ENCODE data around the gene HELZ.
"Not testable (repeated sequence)": the region's sequence is repeated elsewhere in the genome, so short reads cannot be mapped to it uniquely, and the experiment has no call there.

The HELZ gene

DNA sequence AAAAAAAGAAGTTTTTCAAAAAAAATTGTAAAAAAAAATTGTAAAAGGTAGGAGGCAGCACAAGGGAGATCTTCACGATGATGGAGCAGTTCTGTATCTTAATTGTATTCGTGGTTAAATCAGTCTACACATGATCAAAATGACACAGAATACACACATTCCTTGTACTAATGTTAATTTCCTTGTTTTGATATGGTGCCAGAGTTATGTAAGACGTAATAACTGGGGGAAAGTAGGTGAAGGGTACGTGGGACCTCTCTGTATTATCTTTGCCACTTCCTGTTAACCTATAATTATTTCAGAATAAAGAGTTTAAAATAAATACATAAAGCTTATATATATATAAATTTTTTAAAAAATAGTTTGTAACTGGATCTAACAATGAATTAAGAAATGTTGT, 36.8 kb downstream of the HELZ start:
- Histone ChIP-seq H3K27me3 (ENCODE audit: low read depth, low read length) (no peaks in the 10 kb centered on the region), H3K36me3 (ENCODE audit: control insufficient read depth in 1 of 2, insufficient read depth in 2 of 2, low read length in 2 of 2) (no peaks in the 10 kb centered on the region), H3K4me1 (ENCODE audit: control insufficient read depth in 1 of 2, insufficient read depth in 2 of 2, low read length in 2 of 2) (peaks cover 0 to 4% of the 10 kb centered on the region in 2 donors), H3K4me3 (ENCODE audit: low read depth in 1 of 2, low read length in 2 of 2) (no peak overlapping the region), H3K27ac (ENCODE audit: low read length) (no peak overlapping the region), H3K9me3 (ENCODE audit: control insufficient read depth in 1 of 2, low read length in 2 of 2) (no peaks in the 10 kb centered on the region)

DNA sequence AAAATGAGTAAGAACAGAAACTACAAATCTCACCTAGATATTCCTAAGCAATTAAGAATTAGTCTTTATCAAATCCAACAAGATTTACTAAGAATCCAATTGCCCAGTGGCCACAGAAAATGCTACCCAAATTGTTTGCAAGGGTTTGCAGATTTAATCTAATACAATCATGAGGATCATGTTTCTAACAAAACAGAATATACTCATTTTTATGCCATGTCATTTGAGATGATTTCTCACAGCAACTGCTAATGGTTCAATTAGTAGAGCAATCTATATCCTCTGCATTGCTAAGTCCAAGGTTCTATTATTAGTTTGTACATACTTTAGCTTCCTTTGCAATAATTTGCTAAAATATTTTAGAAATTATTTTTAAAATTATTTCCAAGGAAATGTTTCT, 41.2 kb downstream of the HELZ start:
- H3K27ac ChIP-seq (ENCODE audit: low read length): no peak overlapping the region
- no peaks in the 10 kb centered on the region for H3K4me1 ChIP-seq (ENCODE audit: control insufficient read depth in 1 of 2, insufficient read depth in 2 of 2, low read length in 2 of 2)
- H3K27me3 ChIP-seq (ENCODE audit: low read depth, low read length): no peaks in the 10 kb centered on the region
- H3K4me3 ChIP-seq (ENCODE audit: low read depth in 1 of 2, low read length in 2 of 2): no peak overlapping the region
- H3K36me3 ChIP-seq (ENCODE audit: control insufficient read depth in 1 of 2, insufficient read depth in 2 of 2, low read length in 2 of 2): peaks cover 20 to 25% of the 10 kb centered on the region in 2 donors
- no peaks in the 10 kb centered on the region for H3K9me3 ChIP-seq (ENCODE audit: control insufficient read depth in 1 of 2, low read length in 2 of 2)

DNA sequence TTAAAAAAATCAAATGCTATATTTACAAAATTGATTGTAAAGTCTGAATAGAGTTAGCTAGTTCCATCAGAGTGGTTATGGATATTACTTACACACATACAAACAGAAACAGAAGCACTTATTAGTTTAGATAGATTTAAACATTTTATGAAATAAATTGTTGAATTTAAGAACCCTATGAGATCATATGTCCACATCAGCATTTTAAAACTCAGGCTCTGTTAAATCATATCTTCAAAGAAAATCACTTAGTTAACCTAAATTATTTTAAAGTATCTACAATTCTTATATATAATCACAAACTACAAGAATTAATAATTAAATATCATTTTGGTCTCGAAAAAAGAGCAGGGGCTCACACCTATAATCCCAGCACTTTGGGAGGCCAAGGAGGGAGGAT, 42.5 kb downstream of the HELZ start:
- H3K9me3 ChIP-seq (ENCODE audit: control insufficient read depth in 1 of 2, low read length in 2 of 2): no peaks in the 10 kb centered on the region
- H3K27me3 ChIP-seq (ENCODE audit: low read depth, low read length): no peaks in the 10 kb centered on the region
- peaks cover 20 to 27% of the 10 kb centered on the region in 2 donors for H3K36me3 ChIP-seq (ENCODE audit: control insufficient read depth in 1 of 2, insufficient read depth in 2 of 2, low read length in 2 of 2)

DNA sequence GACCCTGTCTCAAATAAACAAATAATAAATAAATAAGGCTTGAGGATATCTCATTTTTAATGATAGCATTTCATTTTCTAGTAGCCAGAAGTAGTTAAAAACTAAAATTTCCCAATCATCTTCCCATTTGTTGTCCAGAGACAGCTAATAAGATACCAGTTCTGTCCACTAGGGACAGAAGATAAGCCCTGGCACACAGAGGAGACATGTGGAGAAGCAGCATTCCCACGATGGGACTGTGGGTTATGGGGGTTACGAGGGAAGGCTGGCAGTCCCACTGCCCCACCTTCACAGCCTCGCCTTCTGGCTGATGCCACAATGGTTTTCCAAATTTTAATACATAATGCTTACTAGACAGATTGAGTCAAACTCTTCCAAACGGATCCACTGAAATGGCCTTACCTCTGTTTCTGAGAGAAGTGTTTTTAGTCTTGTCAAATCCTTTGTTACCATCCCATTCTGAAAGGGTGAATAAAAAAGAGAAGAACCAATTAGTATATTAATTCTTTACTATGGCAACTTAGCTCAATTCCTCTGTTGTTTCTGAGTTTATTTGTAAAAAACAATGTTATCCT, 44.2 kb downstream of the HELZ start:
- Histone ChIP-seq H3K4me3 (ENCODE audit: low read depth in 1 of 2, low read length in 2 of 2) (no peak overlapping the region), H3K27me3 (ENCODE audit: low read depth, low read length) (no peaks in the 10 kb centered on the region), H3K4me1 (ENCODE audit: control insufficient read depth in 1 of 2, insufficient read depth in 2 of 2, low read length in 2 of 2) (no peaks in the 10 kb centered on the region), H3K9me3 (ENCODE audit: control insufficient read depth in 1 of 2, low read length in 2 of 2) (no peaks in the 10 kb centered on the region), H3K36me3 (ENCODE audit: control insufficient read depth in 1 of 2, insufficient read depth in 2 of 2, low read length in 2 of 2) (peaks cover 23 to 30% of the 10 kb centered on the region in 2 donors), H3K27ac (ENCODE audit: low read length) (no peak overlapping the region)

More for the DNA sequence above, 42.5 kb downstream of the HELZ start:
- no peak overlapping the region for H3K4me3 ChIP-seq (ENCODE audit: low read depth in 1 of 2, low read length in 2 of 2)
- H3K27ac ChIP-seq (ENCODE audit: low read length): no peak overlapping the region
- no peaks in the 10 kb centered on the region for H3K4me1 ChIP-seq (ENCODE audit: control insufficient read depth in 1 of 2, insufficient read depth in 2 of 2, low read length in 2 of 2)

DNA sequence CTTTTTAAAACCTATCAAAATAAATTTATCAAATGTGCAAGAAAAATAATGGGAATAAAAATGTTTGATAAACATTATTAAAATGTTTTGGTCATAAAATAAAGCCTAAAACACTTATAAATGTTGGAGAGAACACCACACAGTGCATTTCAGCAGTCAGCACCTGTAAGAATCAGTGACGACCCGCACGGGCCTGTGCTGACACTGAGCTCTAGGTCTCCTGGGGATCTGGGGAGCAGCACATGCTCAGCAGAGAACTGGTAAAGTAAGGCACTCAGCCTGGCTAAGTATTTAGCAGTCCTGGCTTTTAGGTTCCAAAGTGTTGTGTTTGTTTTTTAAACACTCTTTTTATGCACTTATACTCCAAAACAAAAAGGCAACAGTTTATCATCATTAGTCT, 46.9 kb downstream of the HELZ start:
- Histone ChIP-seq H3K36me3 (ENCODE audit: control insufficient read depth in 1 of 2, insufficient read depth in 2 of 2, low read length in 2 of 2) (peaks cover 23 to 30% of the 10 kb centered on the region in 2 donors), H3K4me3 (ENCODE audit: low read depth in 1 of 2, low read length in 2 of 2) (no peak overlapping the region), H3K27ac (ENCODE audit: low read length) (no peak overlapping the region), H3K27me3 (ENCODE audit: low read depth, low read length) (no peaks in the 10 kb centered on the region), H3K4me1 (ENCODE audit: control insufficient read depth in 1 of 2, insufficient read depth in 2 of 2, low read length in 2 of 2) (no peaks in the 10 kb centered on the region), H3K9me3 (ENCODE audit: control insufficient read depth in 1 of 2, low read length in 2 of 2) (no peaks in the 10 kb centered on the region)

DNA sequence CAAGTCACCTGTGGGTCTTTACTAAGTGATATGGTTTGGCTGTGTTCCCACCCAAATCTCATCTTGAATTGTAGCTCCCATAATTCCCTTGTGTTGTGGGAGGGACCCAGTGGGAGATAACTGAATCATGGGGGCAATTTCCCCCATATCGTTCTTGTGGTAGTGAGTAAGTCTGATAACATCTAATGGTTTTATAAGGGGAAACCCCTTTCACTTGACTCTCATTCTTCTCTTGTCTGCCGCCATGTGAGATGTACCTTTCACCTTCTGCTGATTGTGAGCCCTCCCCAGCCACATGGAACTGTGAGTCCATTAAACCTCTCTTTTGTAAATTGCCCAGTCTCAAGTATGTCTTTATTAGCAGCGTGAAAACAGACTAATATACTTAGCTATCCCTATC, 48.0 kb downstream of the HELZ start:
- H3K4me3 ChIP-seq (ENCODE audit: low read depth in 1 of 2, low read length in 2 of 2); H3K4me1 ChIP-seq (ENCODE audit: control insufficient read depth in 1 of 2, insufficient read depth in 2 of 2, low read length in 2 of 2); H3K27ac ChIP-seq (ENCODE audit: low read length); H3K9me3 ChIP-seq (ENCODE audit: control insufficient read depth in 1 of 2, low read length in 2 of 2); H3K27me3 ChIP-seq (ENCODE audit: low read depth, low read length): not testable (repeated sequence)
- H3K36me3 ChIP-seq (ENCODE audit: control insufficient read depth in 1 of 2, insufficient read depth in 2 of 2, low read length in 2 of 2): peaks cover 23 to 26% of the 10 kb centered on the region in 2 donors

DNA sequence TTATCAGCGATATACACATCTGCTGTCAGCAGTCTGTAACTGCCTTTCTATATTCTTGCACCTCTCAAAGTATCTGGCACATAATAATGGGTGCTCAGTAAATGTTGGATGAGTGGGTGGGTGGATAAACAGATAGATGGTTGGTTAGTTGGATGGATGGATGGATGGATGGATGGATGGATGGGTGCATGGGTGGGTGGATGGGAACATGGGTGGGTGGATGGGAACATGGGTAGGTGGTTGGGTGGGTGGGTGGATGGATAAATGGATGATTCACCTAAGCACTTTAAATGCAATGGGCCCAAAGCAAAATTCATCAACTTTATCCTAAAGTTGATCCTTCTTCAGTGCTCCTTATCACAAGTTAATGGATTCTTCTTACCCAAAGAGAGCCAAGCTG, 48.6 kb downstream of the HELZ start:
- Histone ChIP-seq H3K36me3 (ENCODE audit: control insufficient read depth in 1 of 2, insufficient read depth in 2 of 2, low read length in 2 of 2) (peaks cover 23 to 25% of the 10 kb centered on the region in 2 donors), H3K4me1 (ENCODE audit: control insufficient read depth in 1 of 2, insufficient read depth in 2 of 2, low read length in 2 of 2) (no peaks in the 10 kb centered on the region), H3K27ac (ENCODE audit: low read length) (no peak overlapping the region), H3K9me3 (ENCODE audit: control insufficient read depth in 1 of 2, low read length in 2 of 2) (no peaks in the 10 kb centered on the region), H3K4me3 (ENCODE audit: low read depth in 1 of 2, low read length in 2 of 2) (no peak overlapping the region), H3K27me3 (ENCODE audit: low read depth, low read length) (no peaks in the 10 kb centered on the region)

DNA sequence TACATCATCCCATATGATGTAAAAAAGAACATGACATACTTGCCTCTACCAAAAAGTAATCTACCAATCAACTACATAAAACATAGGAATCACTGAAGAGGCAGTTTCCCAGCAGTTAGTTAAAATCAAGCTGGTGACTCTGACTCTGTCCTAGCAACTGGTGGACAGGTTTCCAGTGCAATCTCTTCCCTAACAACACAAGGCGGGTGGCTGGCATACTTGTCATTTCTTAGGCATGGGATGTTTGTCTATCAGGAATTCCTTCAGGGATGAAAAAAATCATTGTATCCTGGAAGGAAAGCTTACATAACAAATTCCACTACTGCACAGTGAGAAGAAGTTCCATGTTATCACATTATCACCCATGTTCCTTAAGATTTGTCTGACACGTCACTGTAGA, 50.9 kb downstream of the HELZ start:
- Histone ChIP-seq H3K4me3 (ENCODE audit: low read depth in 1 of 2, low read length in 2 of 2) (no peak overlapping the region), H3K4me1 (ENCODE audit: control insufficient read depth in 1 of 2, insufficient read depth in 2 of 2, low read length in 2 of 2) (no peaks in the 10 kb centered on the region), H3K27ac (ENCODE audit: low read length) (no peak overlapping the region), H3K36me3 (ENCODE audit: control insufficient read depth in 1 of 2, insufficient read depth in 2 of 2, low read length in 2 of 2) (peaks cover 5 to 10% of the 10 kb centered on the region in 2 donors), H3K9me3 (ENCODE audit: control insufficient read depth in 1 of 2, low read length in 2 of 2) (no peaks in the 10 kb centered on the region), H3K27me3 (ENCODE audit: low read depth, low read length) (no peaks in the 10 kb centered on the region)

DNA sequence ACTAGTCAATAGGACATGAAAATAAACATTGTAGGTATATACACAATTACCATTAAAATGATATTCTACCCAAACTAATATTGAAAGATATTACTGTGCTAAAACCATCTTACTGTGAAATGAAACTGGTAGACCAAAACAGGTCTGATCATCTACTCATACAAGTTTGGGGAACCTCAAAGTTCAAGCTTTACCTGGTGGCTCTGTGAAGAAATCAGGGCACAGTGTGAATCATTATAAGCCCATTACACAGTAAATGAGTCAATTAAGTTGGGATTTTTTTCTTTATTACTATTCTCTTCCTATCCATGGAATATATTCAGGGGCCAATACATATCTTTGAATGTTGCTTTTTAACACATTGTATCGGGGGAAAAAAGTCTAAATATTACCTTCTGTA, 57.1 kb downstream of the HELZ start:
- Histone ChIP-seq H3K27ac (ENCODE audit: low read length) (no peak overlapping the region), H3K4me3 (ENCODE audit: low read depth in 1 of 2, low read length in 2 of 2) (no peak overlapping the region), H3K4me1 (ENCODE audit: control insufficient read depth in 1 of 2, insufficient read depth in 2 of 2, low read length in 2 of 2) (no peaks in the 10 kb centered on the region), H3K9me3 (ENCODE audit: control insufficient read depth in 1 of 2, low read length in 2 of 2) (no peaks in the 10 kb centered on the region), H3K27me3 (ENCODE audit: low read depth, low read length) (no peaks in the 10 kb centered on the region), H3K36me3 (ENCODE audit: control insufficient read depth in 1 of 2, insufficient read depth in 2 of 2, low read length in 2 of 2) (peaks cover 7 to 18% of the 10 kb centered on the region in 2 donors)

DNA sequence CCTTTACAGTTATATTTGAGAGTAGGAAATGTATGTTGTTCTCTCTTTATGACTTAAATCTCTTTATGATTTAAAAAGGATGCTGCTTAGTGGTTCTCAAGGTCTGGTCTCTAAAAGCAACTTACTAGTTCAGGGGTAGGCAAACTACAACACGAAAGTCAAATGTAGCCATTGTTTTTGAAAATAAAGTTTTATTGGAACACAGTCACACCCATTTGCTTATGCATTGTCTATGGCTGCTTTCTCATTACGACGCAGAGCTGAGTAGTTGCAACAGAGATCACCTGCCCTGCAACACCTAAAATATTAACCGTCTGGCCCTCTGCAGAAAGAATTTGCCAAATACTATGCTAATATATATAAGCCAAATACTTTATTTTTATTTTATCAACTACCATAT, 58.2 kb downstream of the HELZ start:
- Histone ChIP-seq H3K4me3 (ENCODE audit: low read depth in 1 of 2, low read length in 2 of 2) (no peak overlapping the region), H3K27me3 (ENCODE audit: low read depth, low read length) (no peaks in the 10 kb centered on the region), H3K36me3 (ENCODE audit: control insufficient read depth in 1 of 2, insufficient read depth in 2 of 2, low read length in 2 of 2) (peaks cover 7 to 18% of the 10 kb centered on the region in 2 donors), H3K27ac (ENCODE audit: low read length) (no peak overlapping the region), H3K9me3 (ENCODE audit: control insufficient read depth in 1 of 2, low read length in 2 of 2) (no peaks in the 10 kb centered on the region), H3K4me1 (ENCODE audit: control insufficient read depth in 1 of 2, insufficient read depth in 2 of 2, low read length in 2 of 2) (no peaks in the 10 kb centered on the region)

DNA sequence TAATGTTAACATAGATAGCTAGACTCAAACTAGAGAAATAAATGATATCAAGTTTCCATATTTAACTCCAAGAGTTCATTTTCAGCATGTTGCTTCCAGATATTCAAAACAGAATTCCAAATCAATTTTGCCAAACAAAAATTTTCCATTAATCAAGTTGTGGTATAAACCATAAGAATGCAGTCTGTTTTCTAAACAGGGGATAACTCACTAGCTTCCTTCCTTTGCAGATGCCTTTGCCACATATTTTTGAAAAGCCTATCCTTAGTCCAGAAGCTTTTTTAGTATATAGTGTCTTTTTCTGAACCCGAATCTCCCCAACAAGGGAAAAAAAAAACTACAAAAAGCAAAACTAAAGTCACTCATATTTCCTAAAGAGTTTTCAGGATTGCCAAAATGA, 61.5 kb downstream of the HELZ start:
- Histone ChIP-seq H3K36me3 (ENCODE audit: control insufficient read depth in 1 of 2, insufficient read depth in 2 of 2, low read length in 2 of 2) (peaks cover 9 to 10% of the 10 kb centered on the region in 2 donors), H3K27ac (ENCODE audit: low read length) (no peak overlapping the region), H3K4me1 (ENCODE audit: control insufficient read depth in 1 of 2, insufficient read depth in 2 of 2, low read length in 2 of 2) (no peaks in the 10 kb centered on the region), H3K27me3 (ENCODE audit: low read depth, low read length) (no peaks in the 10 kb centered on the region), H3K9me3 (ENCODE audit: control insufficient read depth in 1 of 2, low read length in 2 of 2) (no peaks in the 10 kb centered on the region), H3K4me3 (ENCODE audit: low read depth in 1 of 2, low read length in 2 of 2) (no peak overlapping the region)

DNA sequence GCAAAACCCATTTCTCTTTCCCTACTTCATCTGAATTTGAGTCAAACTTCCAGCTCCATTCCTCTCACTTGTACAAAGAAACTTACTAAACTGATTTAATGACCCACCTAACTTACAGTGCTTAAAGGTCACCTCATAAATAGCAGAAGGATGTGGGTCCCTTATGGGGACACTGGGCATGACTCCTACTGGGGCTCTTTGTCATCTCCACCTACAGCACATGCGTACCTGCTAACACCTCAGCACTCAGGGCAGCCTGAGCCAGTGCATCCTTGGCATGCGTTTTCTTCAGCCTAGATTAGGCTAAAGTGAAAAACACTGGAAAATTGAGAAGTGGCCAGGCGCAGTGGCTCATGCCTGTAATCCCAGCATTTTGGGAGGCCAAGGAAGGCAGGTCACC, 63.2 kb downstream of the HELZ start:
- Histone ChIP-seq H3K9me3 (ENCODE audit: control insufficient read depth in 1 of 2, low read length in 2 of 2) (no peaks in the 10 kb centered on the region), H3K27me3 (ENCODE audit: low read depth, low read length) (no peaks in the 10 kb centered on the region), H3K4me3 (ENCODE audit: low read depth in 1 of 2, low read length in 2 of 2) (no peak overlapping the region), H3K27ac (ENCODE audit: low read length) (no peak overlapping the region), H3K4me1 (ENCODE audit: control insufficient read depth in 1 of 2, insufficient read depth in 2 of 2, low read length in 2 of 2) (no peaks in the 10 kb centered on the region), H3K36me3 (ENCODE audit: control insufficient read depth in 1 of 2, insufficient read depth in 2 of 2, low read length in 2 of 2) (peaks cover 9% of the 10 kb centered on the region in 2 donors)
